Adipocyte (in vitro differentiated cells): ENCODE results near the gene KLHDC4.
A peak's percentile ranks its signal among the peaks of the same experiment; 100 is the strongest.

Source experiments
- DNase-seq: peaks from one replicate; pipeline ENCODE4 v3.0.0-alpha.2; 2015; ENCODE audit warnings: low read depth
- H3K27me3 ChIP-seq: replicated peaks from 2 replicates; pipeline ENCODE4 v1.7.0; 2013; ENCODE audit warnings: mild to moderate bottlenecking, low read length, moderate library complexity; ENCODE audit not compliant: control insufficient read depth, insufficient read depth
- H3K36me3 ChIP-seq: 2 replicates; pipeline ENCODE4 v1.7.0; 2013; ENCODE audit warnings: low read length, mild to moderate bottlenecking, moderate library complexity; ENCODE audit not compliant: control insufficient read depth, insufficient read depth, severe bottlenecking
- H3K4me1 ChIP-seq: 2 replicates; pipeline ENCODE4 v1.7.0; 2013; ENCODE audit warnings: mild to moderate bottlenecking, low read length, moderate library complexity; ENCODE audit not compliant: control insufficient read depth, insufficient read depth
- H3K4me3 ChIP-seq: 2 replicates; pipeline ENCODE4 v1.7.0; 2013; ENCODE audit warnings: mild to moderate bottlenecking, low read length, moderate library complexity
- H3K9ac ChIP-seq: 2 replicates; pipeline ENCODE4 v1.7.0; 2013; ENCODE audit warnings: mild to moderate bottlenecking, low read length, moderate library complexity
- H3K9me3 ChIP-seq: 2 replicates; pipeline ENCODE4 v1.7.0; 2013; ENCODE audit warnings: mild to moderate bottlenecking, low read length, moderate library complexity; ENCODE audit not compliant: control insufficient read depth

Gene KLHDC4

DNA sequence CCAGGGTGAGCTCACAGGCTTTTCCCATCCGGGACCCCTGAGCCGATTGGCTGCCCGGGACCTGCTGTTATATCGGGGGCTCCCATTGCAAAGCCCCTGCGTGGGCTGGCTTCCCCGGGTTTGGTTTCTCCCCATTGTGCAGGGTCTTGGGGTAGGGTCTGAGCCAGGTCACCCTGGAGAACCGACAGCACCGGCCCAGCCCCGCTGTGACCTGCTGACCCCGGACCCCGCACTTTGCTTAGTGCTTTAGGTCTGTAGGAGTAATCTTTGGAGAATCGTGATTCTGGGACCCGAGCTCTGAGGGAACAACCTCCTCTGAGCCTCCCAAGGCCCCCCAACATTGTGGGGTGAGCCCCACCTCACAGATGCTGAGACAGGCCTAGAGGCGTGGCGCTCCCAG lies 100.6 kb downstream of the KLHDC4 start:
- Histone ChIP-seq H3K4me3 (no peak overlapping the region), H3K27me3 (peaks cover 78% of the 10 kb centered on the region), H3K9me3 (no peaks in the 10 kb centered on the region), H3K36me3 (no peaks in the 10 kb centered on the region), H3K4me1 (no peaks in the 10 kb centered on the region), H3K9ac (no peak overlapping the region)
- DNase-seq: no peak

DNA sequence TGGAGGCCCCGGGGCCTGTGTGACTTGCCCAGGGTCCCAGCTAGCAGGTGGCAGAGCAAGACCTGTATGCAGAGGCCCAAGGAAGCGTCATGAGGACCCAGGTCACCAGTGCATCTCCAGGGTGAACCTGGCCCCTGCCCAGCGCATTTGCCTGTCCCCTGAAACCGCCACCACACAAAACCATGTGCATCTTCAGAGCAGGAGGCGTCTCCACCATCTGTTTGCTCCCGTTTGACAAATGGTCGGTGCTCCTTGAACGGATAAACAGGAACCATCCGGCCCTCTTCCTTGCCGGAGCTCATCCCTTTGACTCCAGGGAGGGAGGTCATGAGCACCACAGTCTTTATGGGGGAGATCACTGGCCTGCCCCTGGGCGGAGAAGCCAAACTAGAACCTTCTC lies 101.0 kb downstream of the KLHDC4 start:
- Histone ChIP-seq H3K4me1 (no peaks in the 10 kb centered on the region), H3K27me3 (peaks cover 76% of the 10 kb centered on the region), H3K9ac (no peak overlapping the region), H3K9me3 (no peaks in the 10 kb centered on the region), H3K4me3 (no peak overlapping the region), H3K36me3 (no peaks in the 10 kb centered on the region)
- no peak for DNase-seq

DNA sequence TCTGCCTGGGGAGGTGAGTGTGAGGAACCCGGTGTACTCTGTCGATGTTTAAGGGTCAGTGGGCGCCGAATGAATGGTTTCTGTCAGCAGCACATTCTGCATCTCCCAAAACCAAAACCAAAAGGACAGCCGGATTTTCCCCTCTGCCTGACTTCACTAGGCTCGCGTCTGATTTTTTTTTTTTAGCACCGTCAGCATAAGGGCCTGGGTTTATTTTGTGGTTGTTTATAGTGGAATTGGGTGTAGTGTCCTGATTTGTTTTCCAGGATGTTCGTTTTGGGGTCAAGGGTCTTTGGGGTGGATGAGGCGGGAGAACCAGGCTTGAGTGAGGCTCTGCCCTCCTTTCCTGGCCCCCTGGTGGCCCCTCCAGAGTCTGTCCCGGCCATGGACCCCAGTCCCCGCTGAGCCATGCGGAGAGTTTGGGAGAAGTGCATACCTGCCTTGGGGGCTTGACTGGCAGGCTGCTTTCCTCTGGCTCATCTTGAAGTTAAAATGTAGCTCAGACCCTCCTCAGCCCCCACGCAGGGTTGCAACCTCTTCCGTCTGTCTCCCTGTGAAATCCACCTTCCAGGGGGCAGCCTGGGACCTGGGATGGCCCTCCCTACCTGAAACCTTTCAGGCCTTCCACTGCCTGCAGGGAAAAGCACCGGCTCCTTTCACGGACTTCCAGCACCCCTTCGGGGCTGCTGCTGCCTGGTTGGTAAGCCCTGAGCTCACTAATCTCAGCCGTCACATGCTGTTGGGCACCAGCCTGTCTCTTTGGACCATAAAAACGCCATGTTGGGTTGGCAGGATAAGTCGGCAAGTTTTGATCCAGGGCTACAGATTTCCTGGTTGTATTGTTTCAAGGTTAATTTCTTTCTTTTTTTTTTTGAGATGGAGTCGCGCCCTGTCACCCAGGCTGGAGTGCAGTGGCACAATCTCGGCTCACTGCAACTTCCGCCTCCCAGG lies 103.3 kb downstream of the KLHDC4 start:
- Histone ChIP-seq H3K27me3 (peaks cover 75% of the 10 kb centered on the region), H3K36me3 (no peaks in the 10 kb centered on the region), H3K9me3 (peaks cover 7% of the 10 kb centered on the region), H3K4me3 (no peak overlapping the region), H3K9ac (no peak overlapping the region), H3K4me1 (no peaks in the 10 kb centered on the region)
- no peak for DNase-seq

DNA sequence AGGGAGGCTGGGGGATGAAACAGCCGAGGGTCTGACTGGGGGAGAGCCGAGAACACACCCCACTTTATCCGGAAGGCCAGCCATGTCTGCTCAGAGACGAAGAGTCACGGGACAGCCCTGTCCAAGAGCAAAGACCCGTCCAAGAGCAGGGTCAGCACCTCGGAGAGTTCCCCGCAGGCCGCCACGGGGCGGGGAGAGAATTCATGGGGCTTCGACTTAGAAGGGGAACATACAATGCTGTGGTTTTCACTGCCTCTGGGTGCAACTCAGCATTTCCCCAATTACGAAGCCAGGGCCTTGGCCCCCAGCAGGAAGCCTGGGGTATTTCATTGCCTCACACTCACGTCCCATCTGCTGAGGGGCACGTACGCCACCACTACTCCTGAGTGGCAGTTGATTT lies 104.2 kb downstream of the KLHDC4 start:
- Histone ChIP-seq H3K4me3 (no peak overlapping the region), H3K9me3 (peaks cover 17% of the 10 kb centered on the region), H3K36me3 (no peaks in the 10 kb centered on the region), H3K4me1 (no peaks in the 10 kb centered on the region), H3K27me3 (peaks cover 74% of the 10 kb centered on the region), H3K9ac (no peak overlapping the region)
- DNase-seq: peak; percentile 63

- Histone ChIP-seq H3K9ac (no peak overlapping the region), H3K27me3 (peaks cover 85% of the 10 kb centered on the region), H3K4me1 (no peaks in the 10 kb centered on the region), H3K36me3 (no peaks in the 10 kb centered on the region), H3K9me3 (peaks cover 18% of the 10 kb centered on the region), H3K4me3 (no peak overlapping the region)
- no peak for DNase-seq
These were observed 107.1 kb downstream of the KLHDC4 start for GRCh38 chr16:87658564-87659225.
